ENCODE measurements around the gene AKAP12. TPM values are rescaled to one million over a fixed set of nuclear protein-coding genes. Genes with fewer than 3 reads are reported as not detected.

Gene AKAP12
- polyA plus RNA-seq, 3 donors from 2014 or later = 0.19 to 0.21 TPM; not detected in 1

DNA sequence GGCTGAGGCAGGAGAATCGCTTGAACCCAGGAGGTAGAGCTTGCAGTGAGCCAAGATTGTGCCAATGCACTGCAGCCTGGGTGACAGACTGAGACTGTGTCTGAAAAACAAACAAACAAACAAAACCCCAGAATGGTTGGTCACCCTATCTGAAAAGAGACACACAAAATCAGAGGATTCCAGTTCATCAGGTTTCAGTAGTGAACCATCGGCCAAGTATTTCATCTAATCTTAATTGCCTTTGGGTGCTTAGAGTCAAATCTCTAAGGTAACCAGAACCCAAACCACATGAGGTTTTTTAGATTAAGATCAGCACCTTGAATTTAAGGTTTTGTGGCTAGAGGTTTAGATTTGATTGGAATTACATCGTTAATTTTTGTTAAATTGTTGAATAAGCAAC is 159.9 kb downstream of the AKAP12 start:
- peaks cover 65 to 89% of the 10 kb centered on the region in 2 donors for H3K4me1 Mint-ChIP-seq
- peak overlapping the region in 2 of 6 donors; percentile 35 to 42 for H3K27ac Mint-ChIP-seq
- H3K27me3 Mint-ChIP-seq (ENCODE audit: low read depth in 3 of 3) = peaks cover 0 to 2% (median 1%) of the 10 kb centered on the region in 3 donors
- peaks cover 0 to 10% (median 5%) of the 10 kb centered on the region in 3 donors for H3K36me3 Mint-ChIP-seq
- no peak for DNase-seq
- H3K9me3 Mint-ChIP-seq = no peaks in the 10 kb centered on the region
- H3K4me3 Mint-ChIP-seq = no peak overlapping the region

DNA sequence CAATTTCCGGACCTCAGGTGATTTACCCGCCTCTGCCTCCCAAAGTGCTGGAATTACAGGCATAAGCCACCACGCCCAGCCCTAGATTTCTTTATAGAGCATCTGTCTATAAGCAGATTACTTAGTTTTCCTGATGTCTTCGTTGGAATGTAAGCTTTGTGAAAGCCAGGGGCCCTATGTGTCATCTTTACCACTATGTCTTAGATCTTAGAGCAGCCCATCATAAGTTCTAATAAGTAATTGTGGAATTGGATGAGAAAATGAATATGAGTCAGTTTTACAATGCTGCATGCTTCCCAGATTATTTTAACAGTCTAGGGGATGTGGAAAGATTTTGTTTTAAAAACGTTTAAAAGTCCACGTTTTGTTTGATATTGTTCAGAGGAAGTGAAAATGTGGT is 160.7 kb downstream of the AKAP12 start:
- Mint-ChIP-seq H3K4me3 (peak overlapping the region in 3 of 5 donors; percentile 34 to 58 (median 47)), H3K36me3 (peaks cover 0 to 8% (median 5%) of the 10 kb centered on the region in 3 donors), H3K27me3 (ENCODE audit: low read depth in 3 of 3) (peaks cover 0 to 2% (median under 1%) of the 10 kb centered on the region in 3 donors), H3K9me3 (no peaks in the 10 kb centered on the region), H3K27ac (peak overlapping the region in 4 of 6 donors; percentile 54 to 75 (median 60)), H3K4me1 (peaks cover 57 to 85% of the 10 kb centered on the region in 2 donors)
- no peak for DNase-seq

DNA sequence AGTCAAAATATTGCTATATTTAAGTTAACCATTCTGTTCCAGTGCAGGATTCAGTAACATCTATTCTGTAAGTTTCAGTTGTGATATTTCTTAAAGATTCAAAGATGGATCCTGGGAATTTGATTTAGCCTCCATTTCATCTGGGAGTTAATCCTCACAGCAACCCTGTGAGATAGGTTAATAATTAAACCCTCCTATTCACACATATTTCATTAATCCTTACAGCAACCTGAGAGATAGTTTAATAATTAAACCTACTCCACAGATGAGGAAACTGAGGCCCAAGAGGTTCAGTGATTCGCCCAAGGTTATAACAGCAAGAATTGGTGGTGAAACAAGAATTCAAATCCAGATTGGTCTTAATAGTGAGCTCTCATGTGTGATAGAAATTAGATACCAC is 162.5 kb downstream of the AKAP12 start:
- Mint-ChIP-seq H3K9me3 (no peaks in the 10 kb centered on the region), H3K27ac (peak overlapping the region in 4 of 6 donors; percentile 17 to 60 (median 46)), H3K36me3 (peaks cover 0 to 8% (median 6%) of the 10 kb centered on the region in 3 donors), H3K27me3 (ENCODE audit: low read depth in 3 of 3) (peaks cover 0 to 2% (median under 1%) of the 10 kb centered on the region in 3 donors), H3K4me3 (no peak overlapping the region), H3K4me1 (peaks cover 53 to 85% of the 10 kb centered on the region in 2 donors)
- DNase-seq = no peak

DNA sequence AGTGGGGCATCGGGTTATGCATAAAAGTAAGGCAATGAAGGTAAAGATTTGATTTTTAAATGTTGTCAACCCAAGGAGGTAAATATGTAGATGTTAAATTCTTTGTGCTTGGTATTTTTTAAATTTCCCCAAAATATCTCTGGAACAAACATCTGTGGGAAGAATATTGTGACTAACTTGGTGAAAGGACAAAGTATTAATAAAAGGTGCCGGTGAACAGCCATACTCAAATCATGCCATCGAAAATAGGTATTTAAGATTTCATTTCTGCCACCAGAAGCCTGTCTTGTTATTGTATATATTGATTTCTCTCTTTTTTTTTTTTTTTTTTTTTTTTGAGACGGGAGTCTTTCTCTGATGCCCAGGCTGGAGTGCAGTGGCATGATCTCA is 164.1 kb downstream of the AKAP12 start:
- DNase-seq = no peak
- no peaks in the 10 kb centered on the region for H3K9me3 Mint-ChIP-seq
- no peak overlapping the region for H3K4me3 Mint-ChIP-seq
- peaks cover 0 to 3% (median 2%) of the 10 kb centered on the region in 3 donors for H3K27me3 Mint-ChIP-seq (ENCODE audit: low read depth in 3 of 3)
- H3K36me3 Mint-ChIP-seq = peaks cover 0 to 9% (median 8%) of the 10 kb centered on the region in 3 donors
- H3K27ac Mint-ChIP-seq = peak overlapping the region in 5 of 6 donors; percentile 3 to 51 (median 32)
- H3K4me1 Mint-ChIP-seq = peaks cover 46 to 75% of the 10 kb centered on the region in 2 donors

Other genes starting within 250 kb of the AKAP12 start
- 10 to 100 TPM; 11.5 to 27.5 (median 24.1) TPM for gene ZBTB2, start 151.6 kb downstream of the AKAP12 start, polyA plus RNA-seq
- 10 to 100 TPM in 1 of 3 donors, 1 to 10 TPM in 2; 6.4 to 13.3 (median 7.5) TPM for gene RMND1, start 212.2 kb downstream of the AKAP12 start, polyA plus RNA-seq

Data from immature natural killer cell (primary cell).